OCI-M2 (cell line): ENCODE data around the gene PKDREJ.

Source experiments
- DNase-seq: peaks from one replicate; lab custom pipeline; 2025; ENCODE audit not compliant: unreplicated experiment; lab: John Stamatoyannopoulos, UW

PKDREJ gene

GRCh38 chr22:46290121-46290842 lies 27.1 kb upstream of the PKDREJ start:
- no peak for DNase-seq

GRCh38 chr22:46289244-46289891 lies 26.2 kb upstream of the PKDREJ start:
- DNase-seq = no peak

GRCh38 chr22:46288846-46289243 lies 25.7 kb upstream of the PKDREJ start:
- DNase-seq = no peak

GRCh38 chr22:46287873-46288751 lies 25.0 kb upstream of the PKDREJ start:
- DNase-seq = no peak

GRCh38 chr22:46286941-46287872 lies 24.1 kb upstream of the PKDREJ start:
- no peak for DNase-seq

- DNase-seq = no peak
Measured at GRCh38 chr22:46286006-46286405, 22.9 kb upstream of the PKDREJ start.

GRCh38 chr22:46281866-46282678 lies 18.9 kb upstream of the PKDREJ start:
- DNase-seq = no peak

- DNase-seq = no peak
Measured at GRCh38 chr22:46280999-46281623, 18.0 kb upstream of the PKDREJ start.

- no peak for DNase-seq
Measured at GRCh38 chr22:46280063-46280817, 17.1 kb upstream of the PKDREJ start.

- no peak for DNase-seq
Measured at GRCh38 chr22:46278656-46279645, 15.8 kb upstream of the PKDREJ start.

- DNase-seq = no peak
Measured at GRCh38 chr22:46276563-46276962, 13.4 kb upstream of the PKDREJ start.

GRCh38 chr22:46275455-46276122 lies 12.4 kb upstream of the PKDREJ start:
- DNase-seq = no peak

- DNase-seq = no peak
Measured at GRCh38 chr22:46274381-46274780, 11.2 kb upstream of the PKDREJ start.

- no peak for DNase-seq
Measured at GRCh38 chr22:46273432-46274148, 10.4 kb upstream of the PKDREJ start.

GRCh38 chr22:46272762-46273431 lies 9.8 kb upstream of the PKDREJ start:
- no peak for DNase-seq

GRCh38 chr22:46272196-46272595 lies 9.1 kb upstream of the PKDREJ start:
- DNase-seq = no peak
